Skin epidermis (tissue), 12 donors: ENCODE data around the gene SP6.
A peak's percentile ranks its signal among the peaks of the same experiment; 100 is the strongest.

Experiments used
- H3K27ac ChIP-seq, 21 experiments: fragments of 200-600 bp; sonication (generic) in 11 of 21; one replicate each; pipeline ENCODE4 v1.5.0; 2020; ENCODE audit warnings: mild to moderate bottlenecking in 3 of 21, inconsistent platforms in 2 of 21, moderate library complexity in 2 of 21
- H3K4me3 ChIP-seq, 7 experiments: fragments of 200-600 bp; sonication (generic) in 2 of 7; one replicate each; pipeline ENCODE4 v1.5.0; 2020; ENCODE audit warnings: inconsistent platforms in 2 of 7, mild to moderate bottlenecking in 2 of 7, moderate library complexity in 1 of 7

SP6 gene

DNA sequence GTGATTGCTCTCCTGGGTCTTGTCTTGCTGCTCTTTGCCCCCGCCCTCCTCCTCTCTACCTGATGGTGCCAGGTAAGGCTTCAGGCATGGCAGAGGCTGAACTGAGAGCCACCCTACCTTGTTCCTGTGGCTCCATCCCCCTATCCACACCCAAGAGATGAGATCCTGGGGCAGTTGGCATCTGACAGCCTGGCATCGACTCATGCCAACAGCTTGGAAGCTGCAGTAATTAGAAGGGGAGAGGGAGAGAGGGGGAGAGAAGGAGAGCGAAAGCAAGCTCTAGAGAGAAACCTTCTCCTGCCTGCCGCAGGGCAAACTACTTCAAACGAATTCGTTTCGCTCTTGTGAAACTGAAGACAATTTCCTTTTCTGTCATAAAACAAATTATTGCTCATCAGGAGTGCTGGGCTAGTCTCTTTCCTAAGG lies 13.8 kb upstream of the SP6 start:
- Histone ChIP-seq H3K27ac (no peak overlapping the region), H3K4me3 (no peak overlapping the region)

GRCh38 chr17:47862621-47863440 lies 11.9 kb upstream of the SP6 start:
- Histone ChIP-seq H3K4me3 (no peak overlapping the region), H3K27ac (no peak overlapping the region)

DNA sequence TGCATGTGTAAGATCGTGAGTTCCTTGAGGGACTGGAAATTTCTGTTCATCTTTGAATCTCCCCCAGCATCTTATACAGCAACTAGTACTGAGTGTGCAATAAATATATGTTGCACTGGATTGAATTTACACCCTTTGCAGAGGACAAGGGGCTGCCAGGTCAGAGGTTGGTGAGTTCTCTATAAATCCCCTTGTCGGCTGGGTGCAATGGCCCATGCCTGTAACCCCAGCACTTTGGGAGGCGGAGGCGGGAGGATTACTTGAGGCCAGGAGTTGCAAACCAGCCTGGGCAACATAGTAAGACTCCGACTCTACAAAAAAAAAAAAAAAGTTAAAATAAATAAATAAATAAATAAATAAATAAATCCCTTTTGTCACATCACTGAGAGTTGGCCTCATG lies 9.4 kb upstream of the SP6 start:
- H3K27ac ChIP-seq: no peak overlapping the region
- H3K4me3 ChIP-seq: no peak overlapping the region

GRCh38 chr17:47857551-47858455 lies 6.8 kb upstream of the SP6 start:
- no peak overlapping the region for H3K27ac ChIP-seq
- no peak overlapping the region for H3K4me3 ChIP-seq

- Histone ChIP-seq H3K4me3 (no peak overlapping the region), H3K27ac (no peak overlapping the region)
Measured at GRCh38 chr17:47856830-47857229, 5.9 kb upstream of the SP6 start.

GRCh38 chr17:47855737-47856136 lies 4.8 kb upstream of the SP6 start:
- H3K27ac ChIP-seq: no peak overlapping the region
- H3K4me3 ChIP-seq: no peak overlapping the region

GRCh38 chr17:47853616-47854015 lies 2.7 kb upstream of the SP6 start:
- no peak overlapping the region for H3K27ac ChIP-seq

DNA sequence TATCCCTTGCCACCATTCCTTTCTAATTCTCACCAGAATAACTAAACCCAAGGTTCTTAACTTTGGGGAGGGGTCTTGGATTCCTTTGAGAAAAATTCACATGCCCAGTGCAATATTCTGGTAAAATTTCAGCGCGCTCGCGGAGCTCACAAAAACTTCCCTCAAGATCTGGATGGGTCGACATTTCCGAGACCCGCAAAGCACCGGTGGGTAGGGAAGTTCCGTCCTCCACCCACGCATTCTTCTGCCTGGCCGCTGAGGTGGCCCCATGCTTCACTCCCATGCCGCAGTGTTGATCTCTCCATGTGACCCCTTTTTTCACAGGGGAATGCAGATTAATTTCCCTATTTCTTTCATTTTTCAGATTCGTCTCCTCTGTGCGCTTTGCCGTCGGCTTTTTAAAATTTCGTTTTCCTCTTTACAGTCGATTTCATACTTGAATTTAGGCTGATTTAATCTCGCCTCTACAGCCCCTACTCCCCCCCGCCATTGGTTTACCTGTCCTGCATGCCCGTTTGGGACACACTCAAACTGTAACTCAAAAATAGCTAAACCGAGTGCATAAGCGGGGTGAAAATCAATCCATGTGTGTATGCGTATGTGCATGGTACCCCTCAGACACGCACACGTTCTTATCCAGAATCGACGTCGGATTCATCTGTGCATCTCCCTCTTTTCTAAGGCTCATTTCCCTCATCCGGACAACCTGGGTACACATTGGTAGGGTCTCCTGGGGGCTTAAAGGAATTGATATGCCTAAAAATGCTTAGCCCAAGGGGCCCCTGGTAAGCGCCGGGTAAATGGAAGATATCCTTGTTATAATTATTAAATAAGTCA lies 1.4 kb upstream of the SP6 start:
- H3K4me3 ChIP-seq: no peak overlapping the region
- H3K27ac ChIP-seq: no peak overlapping the region

More at GRCh38 chr17:47853616-47854015, 2.7 kb upstream of the SP6 start:
- no peak overlapping the region for H3K4me3 ChIP-seq

DNA sequence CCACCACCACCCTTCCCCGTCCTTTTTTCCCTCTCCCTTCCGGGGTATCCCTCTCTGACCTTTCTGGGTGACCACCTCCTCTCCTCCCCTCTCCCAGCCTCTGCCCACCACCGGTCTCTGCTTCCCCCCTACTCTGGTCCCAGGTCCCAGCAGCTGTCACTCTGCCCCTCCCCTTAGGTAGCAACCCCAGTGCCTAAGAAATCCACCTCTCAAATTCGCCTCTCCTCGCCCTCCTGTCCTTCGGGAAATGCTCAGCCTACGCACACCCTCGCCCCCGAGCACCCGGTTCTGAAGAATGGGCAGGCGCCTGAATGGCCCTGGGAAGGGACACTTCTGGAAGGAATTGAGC lies 775 bp upstream of the SP6 start:
- H3K27ac ChIP-seq: no peak overlapping the region
- no peak overlapping the region for H3K4me3 ChIP-seq

- peak overlapping the region; percentile 8 to 46 (median 35) for H3K4me3 ChIP-seq
- peak overlapping the region in 12 of 21 experiments; percentile 1 to 80 (median 55) for H3K27ac ChIP-seq
Measured at GRCh38 chr17:47850373-47850691, 631 bp downstream of the SP6 start.

GRCh38 chr17:47848198-47848513 lies 2.8 kb downstream of the SP6 start:
- H3K4me3 ChIP-seq: no peak overlapping the region

DNA sequence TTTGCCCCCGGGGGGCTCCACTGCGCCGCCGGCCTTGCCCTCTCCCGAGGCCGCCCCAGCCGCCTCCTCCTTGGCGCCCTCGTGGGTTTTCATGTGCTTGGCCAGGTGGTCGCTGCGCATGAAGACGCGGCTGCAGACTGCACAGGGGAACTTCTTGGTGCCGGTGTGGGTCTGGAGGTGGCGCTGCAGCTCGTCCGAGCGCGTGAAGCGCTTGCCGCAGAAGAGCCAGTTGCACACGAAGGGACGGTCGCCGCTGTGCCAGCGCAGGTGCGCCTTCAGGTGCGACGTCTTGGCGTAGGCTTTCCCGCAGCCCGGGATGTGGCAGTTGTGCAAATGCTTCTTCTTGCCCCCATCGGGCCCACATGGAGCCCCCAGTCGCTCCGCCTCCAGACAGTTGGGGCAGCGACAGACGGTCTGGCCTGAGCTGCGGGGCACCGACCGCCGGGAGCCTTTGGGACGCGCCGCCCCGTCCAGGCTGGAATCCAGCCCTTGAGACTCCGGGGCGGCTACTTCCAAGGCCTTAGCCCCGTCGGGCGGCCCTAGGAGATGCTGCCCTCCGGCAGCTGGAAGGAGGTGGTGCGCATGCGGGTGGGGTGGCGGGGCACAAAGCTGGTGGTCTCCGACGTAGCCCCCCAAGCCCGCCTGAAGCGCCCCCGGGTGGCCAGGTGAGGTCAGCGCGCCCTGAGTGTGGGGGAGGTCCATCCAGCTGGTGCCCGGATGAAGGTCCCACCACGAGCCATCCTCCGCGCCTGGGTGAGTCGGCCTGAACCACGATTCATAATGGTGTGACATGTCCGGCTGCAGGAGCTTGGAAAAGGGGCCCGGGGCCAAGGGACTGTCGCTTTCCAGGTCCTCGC lies 3.4 kb downstream of the SP6 start:
- H3K27ac ChIP-seq: no peak overlapping the region
- H3K4me3 ChIP-seq: peak overlapping the region in 1 of 7 experiments; percentile 6

More at GRCh38 chr17:47848198-47848513, 2.8 kb downstream of the SP6 start:
- no peak overlapping the region for H3K27ac ChIP-seq

DNA sequence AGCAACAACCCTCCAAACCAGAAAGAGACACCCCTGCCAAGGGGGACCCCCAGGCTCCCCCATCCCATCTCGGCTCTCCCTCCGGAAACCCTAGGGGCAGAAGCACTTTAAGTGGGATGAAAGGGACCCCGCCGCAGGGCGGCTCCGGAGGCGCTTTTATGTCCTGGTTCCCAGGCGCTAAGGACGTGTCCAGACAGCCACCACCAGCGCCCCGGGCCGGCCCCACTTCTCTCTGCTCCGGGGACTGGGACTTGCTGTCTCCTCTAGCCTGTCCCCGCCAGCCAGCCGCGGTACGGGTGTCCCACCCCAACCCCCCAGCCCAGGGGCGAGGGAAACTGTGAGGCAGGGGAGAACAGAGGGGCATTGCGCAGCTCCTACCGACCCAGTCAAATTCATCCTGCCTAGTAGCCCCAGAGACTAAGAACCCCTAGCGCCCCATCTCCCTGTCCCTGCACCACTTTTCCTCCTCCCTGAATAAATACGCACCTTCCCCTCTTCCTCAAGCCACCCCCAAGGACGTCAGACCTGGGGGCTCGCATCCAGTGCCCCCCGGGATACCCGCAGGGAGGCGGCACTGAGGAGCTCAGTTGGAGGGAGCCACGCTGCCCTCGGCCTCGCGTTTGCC lies 4.1 kb downstream of the SP6 start:
- no peak overlapping the region for H3K27ac ChIP-seq
- H3K4me3 ChIP-seq: peak overlapping the region in 1 of 7 experiments; percentile 6

GRCh38 chr17:47845716-47846075 lies 5.3 kb downstream of the SP6 start:
- no peak overlapping the region for H3K27ac ChIP-seq
- no peak overlapping the region for H3K4me3 ChIP-seq

GRCh38 chr17:47844814-47845715 lies 5.9 kb downstream of the SP6 start:
- no peak overlapping the region for H3K27ac ChIP-seq
- H3K4me3 ChIP-seq: no peak overlapping the region

GRCh38 chr17:47844227-47844626 lies 6.7 kb downstream of the SP6 start:
- Histone ChIP-seq H3K4me3 (no peak overlapping the region), H3K27ac (peak overlapping the region in 1 of 21 experiments; percentile 43)

GRCh38 chr17:47843391-47843730 lies 7.6 kb downstream of the SP6 start:
- Histone ChIP-seq H3K4me3 (no peak overlapping the region), H3K27ac (peak overlapping the region in 5 of 21 experiments; percentile 1 to 59 (median 24))
